NB4 (cell line): ENCODE measurements around the gene RGSL1.

Source experiments
- MAX ChIP-seq: IDR thresholded peaks from 2 replicates; pipeline ENCODE4 v1.6.1; 2011; ENCODE audit warnings: low read depth, low read length
- MYC ChIP-seq: IDR thresholded peaks from 2 replicates; pipeline ENCODE4 v1.6.1; 2011; ENCODE audit warnings: low read depth, low read length
- POLR2A ChIP-seq: IDR thresholded peaks from 2 replicates; pipeline ENCODE4 v1.6.1; 2011; ENCODE audit warnings: mild to moderate bottlenecking; ENCODE audit not compliant: insufficient read length; ENCODE audit errors: extremely low read depth
- TF ChIP-seq, protein P1 (sequence below): IDR thresholded peaks from one replicate; pipeline ENCODE4 v1.5.1; 2012; ENCODE audit warnings: low read depth, low read length

DNA sequence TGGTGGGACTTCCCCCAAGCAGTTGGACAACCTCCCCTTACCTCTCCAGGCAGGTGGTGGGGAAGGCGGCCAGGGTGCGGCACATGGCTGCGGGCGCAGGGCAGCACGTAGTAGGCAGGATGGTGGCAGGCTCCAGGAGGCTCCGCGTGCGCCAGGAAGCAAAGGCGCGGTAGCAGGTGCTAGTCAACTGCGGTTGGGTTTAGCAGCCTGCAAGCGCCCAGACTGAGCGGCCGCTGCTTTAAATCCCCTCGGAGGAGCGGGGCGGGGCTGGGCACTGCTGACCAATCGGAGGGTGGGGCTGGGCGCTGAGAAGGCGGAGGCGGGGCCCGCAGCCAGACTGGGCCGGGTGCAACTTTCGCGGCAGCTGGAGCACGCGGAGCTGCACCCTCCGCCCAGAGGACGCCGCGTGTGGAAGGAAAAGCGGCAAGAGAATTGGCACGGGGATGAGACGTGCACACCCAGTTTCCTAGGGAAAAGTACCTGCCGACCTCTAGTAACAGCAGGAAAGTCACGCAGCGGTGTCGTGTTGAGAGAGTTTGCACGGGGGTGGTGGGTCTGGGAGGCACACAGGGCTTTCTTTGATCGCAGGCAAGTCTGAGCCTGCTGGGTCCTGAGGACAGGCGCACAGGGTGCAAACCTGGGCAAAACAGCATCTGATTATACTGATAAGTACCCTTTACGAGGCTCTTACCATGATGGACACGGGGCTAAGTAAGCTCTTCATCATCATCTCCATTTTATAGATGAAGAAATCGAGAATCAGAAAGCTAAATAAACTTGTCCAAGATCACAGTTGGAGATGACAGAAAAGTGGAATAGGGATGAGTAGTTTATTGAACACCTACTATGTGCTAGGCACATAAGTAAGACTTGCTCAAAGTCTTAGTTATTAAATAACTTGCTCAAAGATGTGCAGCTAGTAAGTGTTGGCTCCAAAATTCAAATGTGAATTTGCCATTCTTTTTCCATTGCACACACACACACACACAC is 154.5 kb downstream of the RGSL1 start, which contains the start of gene RGS16:
- peak; percentile 92 for TF ChIP-seq POLR2A
- TF ChIP-seq, protein P1, sequence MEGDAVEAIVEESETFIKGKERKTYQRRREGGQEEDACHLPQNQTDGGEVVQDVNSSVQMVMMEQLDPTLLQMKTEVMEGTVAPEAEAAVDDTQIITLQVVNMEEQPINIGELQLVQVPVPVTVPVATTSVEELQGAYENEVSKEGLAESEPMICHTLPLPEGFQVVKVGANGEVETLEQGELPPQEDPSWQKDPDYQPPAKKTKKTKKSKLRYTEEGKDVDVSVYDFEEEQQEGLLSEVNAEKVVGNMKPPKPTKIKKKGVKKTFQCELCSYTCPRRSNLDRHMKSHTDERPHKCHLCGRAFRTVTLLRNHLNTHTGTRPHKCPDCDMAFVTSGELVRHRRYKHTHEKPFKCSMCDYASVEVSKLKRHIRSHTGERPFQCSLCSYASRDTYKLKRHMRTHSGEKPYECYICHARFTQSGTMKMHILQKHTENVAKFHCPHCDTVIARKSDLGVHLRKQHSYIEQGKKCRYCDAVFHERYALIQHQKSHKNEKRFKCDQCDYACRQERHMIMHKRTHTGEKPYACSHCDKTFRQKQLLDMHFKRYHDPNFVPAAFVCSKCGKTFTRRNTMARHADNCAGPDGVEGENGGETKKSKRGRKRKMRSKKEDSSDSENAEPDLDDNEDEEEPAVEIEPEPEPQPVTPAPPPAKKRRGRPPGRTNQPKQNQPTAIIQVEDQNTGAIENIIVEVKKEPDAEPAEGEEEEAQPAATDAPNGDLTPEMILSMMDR: no peak
- TF ChIP-seq MAX: peak; percentile 81
- peak; percentile 84 for TF ChIP-seq MYC
